Erythroblast (primary cell): ENCODE measurements around the gene SIAH3.

Source experiments
- GATA1 ChIP-seq: IDR thresholded peaks from 2 replicates; pipeline ENCODE4 v1.6.1; 2011; ENCODE audit warnings: low read depth, mild to moderate bottlenecking, control low read depth, low read length, moderate library complexity
- POLR2A ChIP-seq: IDR thresholded peaks from 2 replicates; pipeline ENCODE4 v1.6.1; 2011; ENCODE audit warnings: mild to moderate bottlenecking, low read length

DNA sequence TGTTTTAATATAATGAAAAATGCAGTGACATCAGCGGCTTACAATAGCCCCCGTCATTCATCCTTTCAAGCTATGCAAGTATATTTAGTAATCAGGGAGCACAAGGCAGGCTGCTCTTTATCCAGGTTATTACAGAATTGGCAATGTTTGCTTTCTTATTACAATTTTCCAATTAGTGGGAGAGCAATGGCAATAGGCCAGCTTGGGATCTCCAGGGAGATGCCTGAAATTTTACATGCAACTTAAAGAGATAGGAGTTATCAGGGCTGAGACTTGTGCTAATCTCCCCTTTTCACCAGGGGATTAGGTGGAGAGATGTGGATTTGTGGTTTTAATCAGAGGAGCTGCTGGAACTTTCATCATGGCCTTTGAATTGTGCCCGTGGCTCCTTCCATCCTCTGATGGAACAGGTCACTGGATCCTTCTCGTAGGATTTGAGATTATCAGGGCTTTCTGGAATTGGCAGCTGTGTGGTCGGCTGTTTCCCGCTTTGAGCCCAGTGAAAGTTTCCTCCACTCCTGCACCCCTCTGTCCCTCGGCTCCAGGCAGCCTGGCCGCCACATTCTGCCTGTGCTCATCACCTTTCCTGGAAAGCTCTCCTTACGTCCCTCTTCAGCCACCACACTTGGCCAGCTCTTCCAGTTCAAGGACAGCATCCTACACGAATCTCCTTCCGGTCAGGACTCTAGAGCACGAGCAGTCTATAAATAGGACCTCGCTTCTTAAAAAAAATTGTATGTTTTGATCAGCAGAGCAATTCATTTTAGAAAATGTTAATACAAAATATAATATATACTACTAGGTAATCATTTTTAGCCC is 102.4 kb downstream of the SIAH3 start:
- TF ChIP-seq POLR2A (no peak), GATA1 (no peak)
